Astrocyte (in vitro differentiated cells and primary cell): Measurements from ENCODE around the gene KHK.

Experiments
- CTCF ChIP-seq: IDR thresholded peaks from 2 replicates; pipeline ENCODE4 v1.5.1; 2011; ENCODE audit warnings: low read depth, mild to moderate bottlenecking, inconsistent platforms, low read length, moderate library complexity; ENCODE audit not compliant: insufficient read depth
- EZH2 ChIP-seq: IDR thresholded peaks from 2 replicates; pipeline ENCODE4 v1.6.1; 2012; ENCODE audit warnings: mild to moderate bottlenecking, low read length, inconsistent platforms; ENCODE audit not compliant: insufficient read depth

DNA sequence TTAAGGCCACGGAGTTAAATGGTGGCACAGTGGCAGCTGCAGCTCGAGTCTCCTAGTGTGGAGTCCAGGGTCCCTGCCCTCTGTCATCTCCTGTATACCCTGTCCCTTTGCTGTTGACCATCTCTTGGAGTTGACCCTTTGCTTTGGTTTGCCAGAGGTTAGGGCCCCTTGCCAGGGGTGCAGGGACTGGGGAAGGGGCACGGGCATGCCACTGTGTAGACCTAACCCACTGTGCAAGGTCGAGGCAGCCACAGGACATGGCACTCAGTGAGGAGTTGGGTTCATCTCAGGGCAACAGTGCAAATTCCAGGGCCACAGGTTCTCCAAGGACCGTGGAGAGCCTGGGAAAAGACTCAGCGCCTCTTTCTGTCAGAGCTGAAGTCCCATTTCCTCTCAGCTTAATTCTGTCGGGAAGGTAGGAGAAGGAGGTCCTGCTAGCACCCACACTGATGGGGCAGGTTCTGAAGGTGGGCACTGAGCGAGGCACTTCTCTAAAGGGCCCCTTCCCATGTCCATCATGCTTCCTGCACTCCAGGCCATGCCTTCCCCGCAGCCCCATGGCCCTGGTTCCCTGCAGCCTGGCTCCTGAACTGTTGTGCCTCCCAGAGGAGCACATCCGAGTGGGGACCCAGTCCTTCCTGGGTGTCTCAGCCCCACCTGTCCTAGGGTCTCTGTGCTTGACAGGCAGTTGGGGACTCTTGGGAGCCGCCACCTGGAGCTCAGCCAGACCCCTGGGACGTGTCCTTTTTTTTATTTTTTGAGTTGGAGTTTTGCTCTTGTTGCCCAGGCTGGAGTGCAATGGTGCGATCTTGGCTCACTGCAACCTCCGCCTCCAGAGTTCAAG lies 2.8 kb downstream of the KHK start:
- TF ChIP-seq CTCF (no peak), EZH2 (no peak)
